ENCODE measurements around the gene FBXO7. TPM values are rescaled to one million over a fixed set of nuclear protein-coding genes. Genes with fewer than 3 reads are reported as not detected.

FBXO7 gene
- total RNA-seq, 1 experiment from 2014 or later, result 75.7 TPM

DNA sequence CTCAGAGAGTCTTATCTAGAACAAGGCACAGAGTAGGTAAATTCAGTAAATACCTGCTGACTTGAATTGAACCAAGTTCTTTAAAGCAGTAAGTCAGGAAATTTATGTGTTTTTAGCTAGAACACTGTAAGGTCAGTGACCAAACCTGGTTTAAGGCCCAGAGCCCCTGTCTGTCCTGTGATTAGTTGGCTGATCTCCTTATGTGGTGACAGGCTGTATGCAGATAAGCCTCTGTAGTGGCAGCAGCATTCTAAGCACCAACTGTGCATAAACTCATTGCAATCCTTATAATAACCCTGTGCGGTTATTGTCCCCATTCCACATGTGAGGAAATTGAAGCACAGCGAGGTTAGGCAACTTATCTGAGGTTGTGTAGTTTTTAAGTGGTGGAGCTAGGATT, 40.5 kb downstream of the FBXO7 start:
- Mint-ChIP-seq H3K27me3 (ENCODE audit: unreplicated experiment) (no peaks in the 10 kb centered on the region), H3K9me3 (ENCODE audit: low read depth, unreplicated experiment) (no peaks in the 10 kb centered on the region), H3K4me3 (ENCODE audit: low read depth, unreplicated experiment) (no peak overlapping the region), H3K27ac (ENCODE audit: unreplicated experiment) (no peak overlapping the region), H3K36me3 (ENCODE audit: insufficient read depth, unreplicated experiment) (no peaks in the 10 kb centered on the region), H3K4me1 (ENCODE audit: low read depth, unreplicated experiment) (no peaks in the 10 kb centered on the region)
- no peak for DNase-seq
- TF ChIP-seq, protein P1, sequence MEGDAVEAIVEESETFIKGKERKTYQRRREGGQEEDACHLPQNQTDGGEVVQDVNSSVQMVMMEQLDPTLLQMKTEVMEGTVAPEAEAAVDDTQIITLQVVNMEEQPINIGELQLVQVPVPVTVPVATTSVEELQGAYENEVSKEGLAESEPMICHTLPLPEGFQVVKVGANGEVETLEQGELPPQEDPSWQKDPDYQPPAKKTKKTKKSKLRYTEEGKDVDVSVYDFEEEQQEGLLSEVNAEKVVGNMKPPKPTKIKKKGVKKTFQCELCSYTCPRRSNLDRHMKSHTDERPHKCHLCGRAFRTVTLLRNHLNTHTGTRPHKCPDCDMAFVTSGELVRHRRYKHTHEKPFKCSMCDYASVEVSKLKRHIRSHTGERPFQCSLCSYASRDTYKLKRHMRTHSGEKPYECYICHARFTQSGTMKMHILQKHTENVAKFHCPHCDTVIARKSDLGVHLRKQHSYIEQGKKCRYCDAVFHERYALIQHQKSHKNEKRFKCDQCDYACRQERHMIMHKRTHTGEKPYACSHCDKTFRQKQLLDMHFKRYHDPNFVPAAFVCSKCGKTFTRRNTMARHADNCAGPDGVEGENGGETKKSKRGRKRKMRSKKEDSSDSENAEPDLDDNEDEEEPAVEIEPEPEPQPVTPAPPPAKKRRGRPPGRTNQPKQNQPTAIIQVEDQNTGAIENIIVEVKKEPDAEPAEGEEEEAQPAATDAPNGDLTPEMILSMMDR (IDR thresholded peaks at IDR 0.05; ENCODE audit: unreplicated experiment), result no peak
- CTCF ChIA-PET, result interaction anchor here (0.8 kb wide), 1 partner anchor 8 kb away, joined by 5 read pairs; no protein-coding TSS in a partner anchor
- BruUV-seq (replicated peaks), result no TSS peak
- intact Hi-C loops (cut with micrococcal nuclease; ENCODE audit: unreplicated experiment), result no loop called here

DNA sequence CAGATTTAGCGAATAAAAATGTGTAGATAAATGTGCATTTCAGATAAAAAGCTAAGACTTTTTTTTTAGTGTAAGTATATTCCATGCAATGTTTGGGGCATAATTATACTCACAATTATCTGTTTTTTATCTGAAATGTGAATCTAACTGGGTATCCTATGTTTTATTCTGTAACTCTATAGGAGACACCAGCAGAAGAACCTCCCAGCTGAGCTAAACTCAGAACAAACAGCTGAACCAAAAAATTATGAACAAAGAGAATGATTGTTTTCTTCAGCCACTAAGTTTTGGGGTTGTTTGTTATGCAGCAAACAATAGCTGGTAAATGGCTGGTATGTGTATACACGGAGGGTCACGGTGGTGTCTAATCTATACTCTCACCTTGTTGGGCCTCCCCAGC, 42.9 kb downstream of the FBXO7 start:
- intact Hi-C loops (cut with micrococcal nuclease; ENCODE audit: unreplicated experiment), result no loop called here
- H3K4me1 Mint-ChIP-seq (ENCODE audit: low read depth, unreplicated experiment), result no peaks in the 10 kb centered on the region
- TF ChIP-seq, protein P1 (IDR thresholded peaks at IDR 0.05; ENCODE audit: unreplicated experiment), result no peak
- no peak for DNase-seq
- no TSS peak for BruUV-seq (replicated peaks)
- H3K27ac Mint-ChIP-seq (ENCODE audit: unreplicated experiment), result no peak overlapping the region
- no peaks in the 10 kb centered on the region for H3K27me3 Mint-ChIP-seq (ENCODE audit: unreplicated experiment)
- H3K4me3 Mint-ChIP-seq (ENCODE audit: low read depth, unreplicated experiment), result no peak overlapping the region
- CTCF ChIA-PET, result interaction anchor here (0.7 kb wide), 1 partner anchor 1115 kb away, joined by 3 read pairs; no protein-coding TSS in a partner anchor
- no peaks in the 10 kb centered on the region for H3K36me3 Mint-ChIP-seq (ENCODE audit: insufficient read depth, unreplicated experiment)
- H3K9me3 Mint-ChIP-seq (ENCODE audit: low read depth, unreplicated experiment), result no peaks in the 10 kb centered on the region

DNA sequence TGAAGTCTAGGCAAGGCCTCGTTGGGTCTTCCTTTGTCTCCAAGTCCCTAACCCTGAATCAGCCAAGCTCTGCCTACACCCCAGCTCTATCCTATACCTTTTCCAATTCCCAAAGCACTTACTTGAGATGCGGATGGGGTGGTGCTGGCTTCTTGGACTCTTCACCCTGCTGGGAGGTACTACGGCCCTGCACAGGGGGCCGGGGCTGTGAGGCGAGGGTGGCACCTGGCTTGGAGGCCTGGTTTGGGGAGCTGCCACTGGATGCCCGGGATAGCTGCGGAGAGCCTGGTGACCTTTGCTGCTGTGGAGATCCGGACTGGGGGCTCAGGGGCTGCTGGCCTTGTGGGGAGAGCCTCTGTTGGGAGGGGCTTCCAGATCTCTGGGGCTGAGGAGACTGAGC, 43.3 kb downstream of the FBXO7 start:
- DNase-seq, result no peak
- TF ChIP-seq, protein P1 (IDR thresholded peaks at IDR 0.05; ENCODE audit: unreplicated experiment), result no peak
- CTCF ChIA-PET, result interaction anchor here (0.7 kb wide), 1 partner anchor 1116 kb away, joined by 3 read pairs; no protein-coding TSS in a partner anchor
- H3K36me3 Mint-ChIP-seq (ENCODE audit: insufficient read depth, unreplicated experiment), result no peaks in the 10 kb centered on the region
- no peak overlapping the region for H3K4me3 Mint-ChIP-seq (ENCODE audit: low read depth, unreplicated experiment)
- no peaks in the 10 kb centered on the region for H3K9me3 Mint-ChIP-seq (ENCODE audit: low read depth, unreplicated experiment)
- BruUV-seq (replicated peaks), result no TSS peak
- intact Hi-C loops (cut with micrococcal nuclease; ENCODE audit: unreplicated experiment), result no loop called here
- H3K27ac Mint-ChIP-seq (ENCODE audit: unreplicated experiment), result no peak overlapping the region
- H3K27me3 Mint-ChIP-seq (ENCODE audit: unreplicated experiment), result no peaks in the 10 kb centered on the region
- H3K4me1 Mint-ChIP-seq (ENCODE audit: low read depth, unreplicated experiment), result no peaks in the 10 kb centered on the region

DNA sequence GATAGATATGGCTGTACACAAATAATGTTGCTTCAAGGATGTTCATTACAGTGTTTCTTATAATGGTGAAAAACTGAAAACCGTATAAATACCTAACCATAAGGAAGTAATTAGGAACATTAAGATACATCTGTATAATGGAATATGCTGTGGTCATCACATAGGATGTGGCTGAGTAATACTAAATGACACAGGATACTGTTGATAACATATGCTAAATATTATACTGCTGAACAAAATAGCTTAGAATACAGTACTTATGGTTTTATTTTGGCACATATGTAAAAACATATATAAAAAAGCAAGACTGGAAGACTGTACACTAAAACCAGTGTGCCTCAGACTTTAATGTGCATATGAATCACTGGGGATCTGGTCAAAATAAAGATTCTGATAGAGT, 43.8 kb downstream of the FBXO7 start:
- H3K36me3 Mint-ChIP-seq (ENCODE audit: insufficient read depth, unreplicated experiment), result no peaks in the 10 kb centered on the region
- intact Hi-C loops (cut with micrococcal nuclease; ENCODE audit: unreplicated experiment), result no loop called here
- DNase-seq, result no peak
- H3K27ac Mint-ChIP-seq (ENCODE audit: unreplicated experiment), result no peak overlapping the region
- TF ChIP-seq, protein P1 (IDR thresholded peaks at IDR 0.05; ENCODE audit: unreplicated experiment), result no peak
- no peaks in the 10 kb centered on the region for H3K9me3 Mint-ChIP-seq (ENCODE audit: low read depth, unreplicated experiment)
- H3K4me1 Mint-ChIP-seq (ENCODE audit: low read depth, unreplicated experiment), result no peaks in the 10 kb centered on the region
- H3K4me3 Mint-ChIP-seq (ENCODE audit: low read depth, unreplicated experiment), result no peak overlapping the region
- no peaks in the 10 kb centered on the region for H3K27me3 Mint-ChIP-seq (ENCODE audit: unreplicated experiment)
- CTCF ChIA-PET, result no interaction called here
- no TSS peak for BruUV-seq (replicated peaks)

Data from Calu3 (cell line).